HG02571 (cell line): ENCODE results near the gene CERS1.

ENCODE experiments used
- ATAC-seq: cut with Tn5 transposase; IDR thresholded peaks from one replicate; pipeline ENCODE4 v1.9.1; 2021; ENCODE audit warnings: mild to moderate bottlenecking, moderate library complexity; ENCODE audit not compliant: unreplicated experiment

CERS1 gene

DNA sequence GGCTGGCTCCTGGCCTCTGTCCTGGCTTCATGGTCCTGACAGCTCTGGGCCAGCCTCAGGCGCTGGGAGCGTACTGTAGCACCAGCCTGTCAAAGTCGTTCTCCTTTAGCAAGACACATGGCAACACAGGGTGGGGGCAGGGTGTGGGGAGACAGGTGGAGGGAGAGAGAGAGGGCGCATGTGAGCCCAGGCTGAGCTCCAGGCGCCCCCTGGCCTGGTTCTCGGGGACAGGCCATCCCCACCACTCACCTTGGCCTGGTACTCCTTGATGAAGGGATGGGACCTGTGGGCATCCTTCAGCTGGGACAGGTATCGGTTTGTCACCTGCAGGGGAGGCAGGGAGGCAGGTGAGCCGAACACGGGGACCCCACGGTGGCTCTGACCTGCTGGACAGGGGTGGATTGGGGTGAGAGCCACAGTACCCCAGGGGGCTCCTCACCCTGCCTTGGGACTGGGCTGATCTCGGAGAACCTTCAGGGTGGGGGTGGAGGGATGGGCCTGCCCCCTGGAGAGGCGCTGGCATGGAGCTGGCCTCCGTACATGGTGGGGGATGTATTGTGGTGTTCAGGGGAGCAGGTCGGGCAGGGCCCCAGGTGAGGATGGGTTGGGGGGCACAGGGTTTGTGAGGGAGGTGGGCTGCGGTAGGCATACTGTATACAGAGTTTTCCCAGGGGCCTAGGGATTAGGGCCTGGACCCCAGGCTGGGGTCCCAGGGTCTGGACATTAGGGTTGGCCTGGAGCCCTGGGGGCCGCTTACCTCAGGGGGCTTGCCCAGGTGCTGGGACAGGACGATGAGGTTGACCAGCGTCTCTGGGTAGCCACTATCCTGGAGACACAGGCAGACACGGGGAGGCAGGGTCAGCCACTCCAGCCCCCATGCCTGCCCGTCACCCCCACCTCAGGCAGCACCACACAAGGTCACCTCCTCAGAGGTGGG, 3.9 kb upstream of the CERS1 start:
- ATAC-seq, result no peak

DNA sequence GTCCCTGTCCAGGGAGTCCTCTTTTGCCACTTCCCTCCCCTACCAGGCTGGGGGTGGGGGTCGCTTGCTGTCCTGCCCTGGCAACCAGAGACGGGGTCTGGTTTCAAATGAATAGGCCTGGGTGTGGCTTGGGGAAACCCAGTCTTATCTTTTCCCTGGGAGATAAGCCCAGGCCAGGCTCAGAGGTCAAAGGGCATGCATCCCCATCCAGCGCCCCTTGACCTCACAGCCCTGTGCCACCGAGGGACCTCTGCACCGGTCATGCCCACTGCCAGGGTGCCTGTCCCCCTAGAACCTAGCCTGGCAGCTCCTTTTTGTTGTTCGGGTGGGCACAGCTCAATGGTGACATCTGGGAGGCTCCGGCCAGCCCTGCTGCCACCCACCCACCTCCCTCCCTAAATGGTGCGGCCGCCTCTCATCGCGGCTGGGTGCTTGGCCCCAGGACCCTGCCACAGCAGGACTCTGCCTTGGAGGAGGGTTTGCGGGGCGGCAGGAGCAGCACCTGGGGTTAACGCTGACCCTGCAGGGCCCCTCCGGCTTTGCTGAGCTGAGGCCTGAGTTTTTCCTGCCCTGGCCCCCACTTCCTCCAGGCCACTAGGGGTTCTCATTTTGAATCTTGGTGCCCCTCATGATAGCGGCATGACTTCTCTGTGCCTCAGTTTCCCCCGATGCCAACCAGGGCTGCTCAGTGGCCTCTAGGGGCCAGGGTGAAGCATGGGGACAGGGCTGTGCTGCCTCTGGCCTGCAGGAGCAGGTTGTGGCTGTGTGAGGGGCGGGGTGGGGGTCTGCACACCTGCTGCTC, 2.9 kb upstream of the CERS1 start:
- no peak for ATAC-seq

DNA sequence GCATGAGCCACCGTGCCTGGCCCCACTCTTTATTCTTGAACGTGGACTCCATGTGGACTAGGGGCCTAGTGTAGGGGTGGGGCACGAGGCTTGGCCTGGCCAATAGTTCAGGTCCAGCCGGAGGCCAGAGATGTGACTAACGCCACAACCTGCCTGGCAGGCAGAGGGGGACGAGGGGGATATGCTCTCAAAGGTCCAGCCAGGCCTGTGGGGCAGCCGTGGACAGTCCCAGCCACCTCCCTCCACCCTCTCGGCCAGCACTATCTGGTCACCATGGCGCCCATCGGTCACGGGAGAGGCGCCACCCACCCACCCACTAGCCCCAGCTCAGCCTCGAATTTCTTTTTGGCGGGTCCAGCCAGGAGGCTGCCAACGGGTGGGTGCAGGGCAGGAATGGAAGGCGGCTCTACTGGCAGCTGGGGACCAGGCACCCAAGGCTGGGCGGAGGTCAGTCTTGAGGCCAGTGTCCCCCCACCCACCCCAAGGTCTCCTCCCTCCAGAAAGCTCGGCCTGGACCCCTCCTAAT, 2.2 kb upstream of the CERS1 start:
- ATAC-seq, result no peak

DNA sequence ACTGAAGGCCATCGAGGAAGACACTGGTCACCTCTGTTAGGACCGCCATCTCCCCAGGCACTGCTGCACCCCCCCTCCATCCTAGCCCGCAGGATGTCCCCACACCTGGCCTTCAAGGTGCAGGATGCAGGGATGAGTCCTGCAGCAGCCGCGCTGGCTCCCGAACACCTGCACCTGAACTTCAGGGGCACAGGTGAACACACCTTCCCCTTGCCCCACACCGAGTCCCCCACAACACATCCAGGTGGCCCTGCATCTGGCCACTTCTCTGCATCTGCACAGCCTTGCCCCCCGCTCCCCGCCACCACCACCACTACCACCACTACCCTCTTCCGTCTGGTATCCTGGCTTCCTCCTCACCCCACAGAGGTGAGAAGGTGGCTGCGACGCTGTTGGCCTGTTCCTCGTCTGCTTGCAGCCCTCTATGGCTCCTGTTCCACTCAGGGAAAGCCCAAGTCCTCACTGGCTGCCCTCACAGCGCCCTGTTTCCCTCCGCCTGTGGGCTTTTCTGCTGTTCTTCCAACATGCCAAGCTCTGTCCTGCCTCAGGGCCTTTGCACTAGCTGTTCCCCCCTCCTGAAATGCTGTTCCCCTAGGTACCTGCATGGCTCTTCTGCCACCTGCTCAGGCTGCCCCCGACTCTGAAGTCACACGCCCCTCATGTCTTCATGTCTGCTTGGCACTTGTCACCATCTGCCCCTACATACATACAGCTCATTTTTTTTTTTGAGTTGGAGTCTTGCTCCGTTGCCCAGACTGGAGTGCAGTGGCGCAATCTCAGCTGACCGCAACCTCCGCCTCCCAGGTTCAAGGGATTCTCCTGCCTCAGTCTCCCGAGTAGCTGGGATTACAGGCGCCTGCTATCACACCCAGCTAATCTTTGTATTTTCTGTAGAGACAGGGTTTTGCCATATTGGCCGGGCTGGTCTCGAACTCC, 1.4 kb upstream of the CERS1 start:
- no peak for ATAC-seq

DNA sequence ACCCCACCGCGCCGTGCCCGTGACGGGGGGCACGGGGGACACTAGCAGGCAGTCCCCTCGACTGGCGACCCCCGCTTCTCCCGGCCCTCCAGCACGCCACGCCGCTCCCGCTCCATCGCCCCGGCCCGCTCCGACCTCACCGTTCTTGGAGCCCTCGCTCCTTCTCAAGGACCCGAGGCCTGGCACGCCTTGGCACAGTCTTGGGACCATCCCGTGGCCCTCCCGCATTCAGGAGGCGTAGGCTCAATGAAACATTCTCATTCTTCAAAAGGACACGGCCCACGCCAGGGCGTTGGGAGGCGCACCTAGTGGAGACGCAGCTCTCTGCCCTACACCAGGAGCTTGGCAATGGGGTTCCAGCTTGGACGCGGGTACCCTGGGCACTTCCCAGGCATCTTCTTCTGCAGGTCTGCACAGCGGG, 473 bp upstream of the CERS1 start:
- no peak for ATAC-seq

DNA sequence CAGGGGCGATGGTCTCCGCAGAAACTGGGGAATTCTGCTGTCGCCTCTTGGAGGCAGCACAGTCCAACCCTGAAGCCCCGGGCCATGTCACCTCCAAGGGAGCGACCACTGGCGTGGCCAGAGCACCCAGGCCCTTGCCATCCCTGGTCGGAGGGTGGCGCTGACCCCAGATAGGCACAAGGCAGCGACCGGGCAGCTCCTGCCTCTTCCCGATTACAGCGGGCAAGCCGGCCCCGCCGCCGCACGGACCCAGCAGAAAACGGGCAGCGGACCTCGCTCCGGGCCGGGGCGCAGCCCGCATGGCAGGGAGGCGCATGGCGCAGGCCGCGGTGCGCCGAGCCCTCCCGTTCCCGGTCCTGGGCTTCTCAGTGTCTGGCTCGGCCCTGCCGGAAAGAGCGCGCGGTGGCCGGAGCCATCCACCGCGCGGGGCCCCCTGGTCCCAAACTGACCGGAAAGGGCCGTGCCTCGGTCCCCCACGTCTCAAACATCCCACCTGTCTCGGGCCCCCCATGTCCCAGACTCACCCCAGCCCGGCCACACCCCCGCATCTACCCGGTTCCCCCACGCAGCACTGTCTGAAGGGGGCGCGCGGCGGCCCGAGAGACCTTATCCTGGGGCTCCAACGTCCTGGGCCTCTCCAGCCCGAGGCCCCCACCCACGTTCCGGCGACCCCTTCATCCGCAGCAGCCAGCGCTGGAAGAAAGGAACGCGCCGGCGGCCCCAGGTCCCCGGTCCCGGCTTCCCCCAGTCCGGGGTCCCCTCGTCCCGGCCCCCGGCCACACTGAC, 727 bp downstream of the CERS1 start:
- no peak for ATAC-seq

DNA sequence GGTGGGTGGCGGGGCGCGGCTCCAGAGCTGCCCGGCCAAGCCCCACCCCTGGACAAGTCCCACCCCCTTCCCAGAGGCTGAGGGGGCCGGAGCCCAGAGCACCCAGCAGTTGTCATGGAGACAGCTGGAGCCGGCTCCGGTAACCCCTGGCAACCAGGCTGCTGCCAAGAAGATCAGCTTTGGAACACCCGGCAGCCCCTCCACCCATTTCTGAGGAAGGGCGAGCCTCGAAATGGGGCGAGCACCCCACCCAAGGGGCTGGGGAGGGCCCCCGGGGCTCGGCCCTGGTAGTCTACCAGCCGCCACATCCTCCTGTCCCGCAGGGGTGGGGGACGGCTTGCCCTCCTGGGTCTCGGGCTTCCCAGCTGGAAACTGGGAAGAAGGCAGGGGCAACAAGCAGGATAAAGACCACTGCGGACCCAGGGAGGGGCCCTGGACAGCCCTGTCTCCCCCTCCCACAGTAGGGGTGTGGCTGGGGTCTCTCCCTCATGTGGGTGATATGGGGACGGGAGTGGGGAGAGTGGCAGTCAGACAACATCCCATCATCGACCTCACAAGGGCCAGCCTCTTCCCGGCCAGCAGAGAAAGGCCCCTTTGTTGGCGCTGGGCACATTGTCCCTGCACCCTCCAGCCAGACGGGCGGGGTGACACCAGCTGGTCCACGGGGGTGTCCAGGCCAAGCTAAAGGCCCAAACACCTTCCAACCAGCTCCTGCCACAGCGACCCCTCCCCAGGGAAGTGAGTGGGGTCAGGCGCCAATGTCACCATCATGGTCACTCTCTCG, 1.5 kb downstream of the CERS1 start:
- ATAC-seq, result no peak

DNA sequence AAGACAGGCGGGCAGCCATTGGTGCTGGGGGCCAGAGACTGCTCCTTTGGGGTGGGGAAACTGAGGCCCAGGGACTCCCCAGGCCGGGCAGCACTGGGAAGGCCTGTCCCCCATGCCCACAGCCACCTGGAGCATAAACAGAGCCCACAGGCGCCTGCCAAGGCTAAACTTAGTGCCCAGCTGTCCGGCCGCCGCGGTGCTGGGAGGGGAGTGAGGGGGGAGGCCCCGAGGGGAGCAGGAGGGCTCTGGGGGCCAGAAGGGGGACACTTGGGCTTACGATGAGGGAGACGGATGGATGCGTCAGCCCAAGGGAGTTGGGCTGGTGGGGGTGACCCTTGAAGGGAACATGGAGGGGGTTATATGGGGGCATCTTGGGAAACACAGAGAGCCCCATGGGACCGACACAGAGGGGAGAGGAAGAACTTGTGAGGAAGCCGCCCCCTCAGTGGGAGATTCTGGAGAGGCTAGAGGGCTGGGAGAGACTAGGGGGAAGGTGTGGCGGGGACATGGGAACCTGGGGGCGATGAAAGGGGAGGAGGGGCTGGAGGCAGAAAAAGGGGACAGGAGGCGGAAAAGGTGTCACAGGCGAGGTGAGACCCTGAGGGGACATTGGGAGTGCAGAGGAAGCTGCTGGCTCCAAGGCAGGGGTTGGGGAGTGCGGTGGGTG, 2.2 kb downstream of the CERS1 start:
- no peak for ATAC-seq

DNA sequence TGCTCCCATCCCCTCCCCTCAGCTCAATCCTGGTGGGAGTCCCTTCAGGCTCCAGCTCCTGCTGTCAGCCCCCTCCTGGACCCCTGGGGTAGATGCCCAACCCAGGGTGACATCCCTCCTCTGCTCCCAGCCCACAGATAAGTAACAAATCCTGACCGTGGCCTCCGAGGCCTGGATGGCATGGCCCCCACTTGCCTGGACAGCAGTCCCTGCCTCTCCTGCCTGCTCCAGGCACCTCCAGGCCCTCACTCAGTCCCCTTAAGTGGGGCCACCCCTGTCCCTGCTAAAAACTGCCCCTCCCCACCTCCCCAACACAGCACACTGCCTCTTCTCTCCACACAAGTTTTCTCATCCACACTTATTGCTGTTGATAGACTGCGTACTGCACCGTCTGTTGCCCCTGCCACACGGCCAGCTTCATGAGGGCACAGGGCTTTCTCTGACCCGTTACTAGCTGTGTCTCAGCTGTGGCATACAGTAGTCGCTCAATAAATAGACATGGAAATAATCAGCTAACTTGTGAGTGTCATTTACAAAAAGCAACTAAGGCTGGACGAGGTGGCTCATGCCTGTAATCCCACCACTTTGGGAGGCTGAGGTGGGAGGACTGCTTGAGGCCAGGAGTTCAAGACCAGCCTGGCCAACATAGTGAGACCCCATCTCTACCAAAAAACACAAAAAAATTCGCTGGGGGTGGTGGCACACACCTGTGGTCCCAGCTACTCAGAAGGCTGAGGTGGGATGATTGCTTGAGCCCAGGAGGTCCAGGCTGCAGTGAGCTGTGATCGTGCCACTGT, 5.8 kb downstream of the CERS1 start:
- ATAC-seq, result no peak

DNA sequence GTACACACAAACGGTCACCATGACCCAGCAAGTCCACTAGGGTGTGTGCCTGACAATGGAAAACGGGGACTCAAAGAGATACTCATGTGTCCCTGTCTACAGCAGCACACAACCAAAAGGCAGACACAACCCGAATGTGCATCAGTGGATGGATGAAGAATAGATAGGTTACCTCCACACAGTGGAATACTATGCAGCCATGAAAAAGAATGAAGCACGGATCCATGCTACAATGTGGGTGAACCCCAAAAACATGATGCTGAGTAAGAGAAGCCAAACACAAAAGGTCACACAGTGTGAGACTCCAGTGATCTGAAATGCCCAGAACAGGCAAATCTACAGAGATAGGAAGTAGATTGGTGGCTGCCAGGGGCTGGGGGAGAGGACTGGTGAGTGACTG, 9.0 kb downstream of the CERS1 start:
- no peak for ATAC-seq

DNA sequence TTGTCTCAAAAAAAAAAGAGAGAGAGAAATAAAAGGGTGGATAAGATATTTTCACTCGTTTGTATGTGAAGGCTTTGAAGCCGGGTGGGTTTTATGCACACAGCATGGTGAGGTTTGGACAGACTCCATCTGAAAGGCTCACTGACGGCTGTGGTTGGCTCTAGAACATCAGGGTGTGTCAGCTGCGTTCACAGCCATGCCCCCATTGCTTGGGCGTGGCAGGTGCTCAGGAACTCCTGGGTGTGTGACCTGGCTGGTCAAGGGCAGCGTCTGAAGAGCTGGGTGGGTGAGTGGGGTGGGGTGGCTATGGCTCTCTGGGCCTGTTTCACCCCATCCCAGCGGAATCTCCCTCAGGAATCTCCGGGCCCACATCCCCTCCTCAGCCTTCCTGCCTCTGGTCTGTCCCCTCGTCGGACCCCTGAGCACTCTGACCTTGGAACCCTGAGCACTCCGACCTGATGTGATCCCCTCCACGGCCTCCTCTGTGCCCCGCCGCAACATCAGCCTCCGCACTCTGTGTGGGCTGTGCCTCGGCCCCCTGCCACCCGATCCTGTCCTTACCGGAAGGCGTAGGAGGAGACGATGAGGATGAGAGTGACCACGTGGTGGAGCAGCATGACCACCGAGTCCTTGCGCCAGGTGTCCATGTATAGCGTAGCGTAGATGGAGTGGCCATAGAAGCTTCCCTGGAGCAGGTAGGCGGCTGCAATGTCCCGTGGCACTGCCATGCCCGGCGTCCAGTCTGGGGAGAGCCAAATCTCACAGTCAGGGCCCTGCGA, 12.2 kb downstream of the CERS1 start:
- ATAC-seq, result no peak

DNA sequence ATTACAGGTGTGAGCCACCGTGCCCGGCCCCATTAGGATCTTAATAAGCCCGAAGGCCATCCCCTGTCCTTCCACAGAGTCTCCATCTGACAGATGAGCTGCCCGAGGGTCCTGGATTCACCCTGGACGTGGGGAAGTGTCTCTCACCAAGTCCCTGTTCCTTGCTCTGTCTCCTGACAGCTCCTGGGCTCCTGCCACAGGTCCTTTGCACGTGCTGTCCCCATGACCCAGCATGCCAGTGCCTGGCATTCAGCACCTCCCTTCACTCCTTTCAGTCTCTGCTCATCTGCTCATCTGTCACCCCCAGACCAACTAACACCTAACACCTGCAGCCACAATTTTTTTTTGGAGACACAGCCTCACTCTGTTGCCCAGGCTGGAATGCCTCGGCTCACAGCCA, 14.5 kb downstream of the CERS1 start:
- ATAC-seq, result no peak

DNA sequence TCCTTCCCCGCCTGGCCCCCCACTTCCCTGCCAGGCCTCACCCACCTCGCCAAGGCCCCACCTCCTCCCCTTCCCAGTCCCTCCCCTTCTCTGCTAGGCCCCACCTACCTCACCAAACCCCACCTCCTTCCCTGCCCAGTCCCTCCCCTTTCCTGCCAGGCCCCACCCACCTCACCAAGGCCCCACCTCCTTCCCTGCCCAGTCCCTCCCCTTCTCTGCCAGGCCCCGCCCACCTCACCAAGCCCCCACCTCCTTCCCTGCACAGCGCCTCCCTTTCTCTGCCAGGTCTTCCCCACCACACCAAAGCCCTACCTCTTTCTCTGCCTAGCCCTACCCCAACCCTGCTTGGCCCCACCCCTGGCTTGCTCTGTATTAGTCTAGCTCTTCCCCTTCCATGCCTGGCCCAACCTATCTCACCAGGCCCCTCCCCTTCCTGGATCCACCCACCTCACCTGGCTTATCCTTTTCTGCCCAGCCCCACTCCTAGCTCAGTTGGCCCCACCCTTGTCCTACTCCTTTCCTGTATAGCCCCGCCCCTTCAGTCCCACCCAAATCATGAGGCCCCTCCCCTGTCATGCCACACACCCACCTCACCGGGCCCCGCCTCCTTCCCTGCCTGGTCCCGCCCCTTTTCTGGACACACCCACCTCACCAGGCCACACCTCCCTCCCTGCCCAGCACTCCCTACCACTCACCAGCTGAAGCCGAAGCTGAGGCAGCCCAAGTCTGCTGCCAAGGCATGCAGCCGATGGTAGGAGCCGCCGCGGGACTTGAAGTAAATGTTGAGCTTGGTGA, 16.2 kb downstream of the CERS1 start:
- no peak for ATAC-seq

DNA sequence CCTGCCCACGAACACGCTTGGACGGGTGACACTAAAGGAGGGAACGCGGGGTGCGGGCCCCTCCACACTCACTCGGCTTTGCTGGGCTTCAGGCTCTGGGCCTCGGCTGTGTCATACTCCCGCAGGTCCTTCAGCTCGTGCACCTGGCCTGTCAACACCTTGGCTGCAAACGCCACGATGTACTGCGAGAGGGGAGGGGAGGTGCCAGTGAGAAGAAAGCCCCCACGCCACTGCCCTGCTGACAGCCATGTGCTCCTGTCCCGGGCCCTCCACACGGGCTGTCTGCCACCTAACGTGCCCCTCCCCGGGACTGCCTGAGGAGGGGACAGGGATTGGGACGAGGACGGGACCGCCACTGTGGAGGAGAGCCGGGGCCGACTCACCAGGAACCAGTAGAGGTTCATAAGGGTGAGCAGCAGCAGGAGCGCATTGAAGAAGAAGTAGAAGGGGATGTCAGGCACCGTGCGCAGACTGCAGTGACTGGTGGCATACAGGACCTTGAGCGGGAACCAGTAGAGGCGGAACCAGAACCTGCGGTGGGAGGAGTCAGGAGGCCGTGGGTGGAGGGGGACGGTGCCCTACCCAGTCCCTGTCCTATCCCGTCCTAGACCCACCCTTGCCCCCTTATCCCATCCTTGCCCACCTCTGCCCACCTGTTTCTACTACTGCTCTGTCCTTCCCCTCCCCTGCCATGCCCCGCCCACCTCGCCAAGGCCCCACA, 16.9 kb downstream of the CERS1 start:
- ATAC-seq, result no peak

DNA sequence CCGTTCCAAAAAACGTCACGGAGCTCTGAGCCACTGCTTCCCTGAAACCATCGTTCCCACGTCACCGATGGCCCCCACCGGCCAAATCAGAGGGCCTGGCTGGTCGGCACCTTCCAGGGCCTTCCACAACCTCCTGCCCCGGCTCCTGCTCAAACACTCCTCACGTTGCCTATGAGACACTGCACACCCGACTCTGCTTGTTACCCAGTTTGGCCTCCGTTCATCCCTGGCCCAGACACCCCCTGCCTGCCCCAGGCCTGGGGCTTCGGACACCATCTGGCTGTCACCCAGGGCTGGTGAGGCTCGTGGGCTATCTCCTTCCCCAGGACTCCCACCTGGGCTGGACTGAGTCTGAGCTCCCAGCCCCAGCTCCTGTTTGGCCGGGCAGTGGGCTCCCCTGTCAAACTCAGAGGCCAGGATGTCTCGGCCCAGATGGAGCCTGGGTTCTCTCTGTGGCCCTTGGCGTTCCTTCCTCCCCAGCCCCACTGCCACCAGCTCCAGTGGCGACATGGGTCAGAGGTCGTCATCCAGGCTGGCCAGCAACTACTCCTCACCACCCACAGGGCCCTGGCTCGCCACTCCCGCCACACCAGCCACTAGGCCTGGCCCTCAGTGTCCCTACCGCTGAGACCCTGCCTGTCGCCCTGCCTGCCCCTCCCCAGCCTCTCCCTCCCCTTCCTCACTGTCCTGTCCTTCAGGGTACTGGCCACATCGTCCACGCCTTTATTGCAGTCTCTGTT, 17.7 kb downstream of the CERS1 start:
- no peak for ATAC-seq
